SU-DHL-6 (cell line): Measurements from ENCODE around the gene ANAPC4.

Experiments
- H2AFZ ChIP-seq: fragments of 200-600 bp; sonication (generic); 2 replicates; pipeline ENCODE4 v1.6.1; 2014; ENCODE audit warnings: low read depth, mild to moderate bottlenecking, moderate library complexity, mixed read lengths, antibody characterized with exemption, low read length; ENCODE audit not compliant: severe bottlenecking
- H3F3A ChIP-seq: fragments of 200-600 bp; shearing (Covaris generic); 2 replicates; pipeline ENCODE4 v1.6.0; 2016; ENCODE audit warnings: antibody characterized with exemption, mild to moderate bottlenecking; ENCODE audit not compliant: insufficient read depth
- H3K27ac ChIP-seq: fragments of 200-600 bp; sonication (generic); 2 replicates; pipeline ENCODE4 v1.5.1; 2016; ENCODE audit warnings: low read depth, mild to moderate bottlenecking, low read length, moderate library complexity, mixed read lengths
- H3K27me3 ChIP-seq: fragments of 200-600 bp; sonication (generic), shearing (Covaris generic); 2 replicates; pipeline ENCODE4 v1.6.0; 2014; ENCODE audit warnings: mild to moderate bottlenecking, low read length
- H3K36me3 ChIP-seq: fragments of 200-600 bp; sonication (generic); 2 replicates; pipeline ENCODE4 v1.6.1; 2014; ENCODE audit warnings: mild to moderate bottlenecking, low read length, mixed read lengths
- H3K4me2 ChIP-seq: fragments of 300-600, 200-600 bp; shearing (Covaris generic), sonication (generic); 2 replicates; pipeline ENCODE4 v1.6.0; 2014; ENCODE audit warnings: low read length, low read depth, mild to moderate bottlenecking; ENCODE audit not compliant: poor library complexity, severe bottlenecking
- H3K4me3 ChIP-seq: fragments of 200-600 bp; sonication (generic); 2 replicates; pipeline ENCODE4 v1.5.1; 2014; ENCODE audit warnings: antibody characterized with exemption, low read length, mild to moderate bottlenecking, mixed read lengths; ENCODE audit not compliant: insufficient read depth, poor library complexity, severe bottlenecking
- H3K79me2 ChIP-seq: fragments of 200-600 bp; sonication (generic); 2 replicates; pipeline ENCODE4 v1.6.1; 2014; ENCODE audit warnings: mild to moderate bottlenecking, low read length, moderate library complexity; ENCODE audit not compliant: insufficient read depth
- H3K9ac ChIP-seq: fragments of 200-600 bp; sonication (generic); 2 replicates; pipeline ENCODE4 v1.7.0; 2014; ENCODE audit warnings: mild to moderate bottlenecking, low read length
- H3K9me2 ChIP-seq: fragments of 200-600 bp; sonication (generic); replicated peaks from 2 replicates; pipeline ENCODE4 v1.6.1; 2014; ENCODE audit warnings: low read length; ENCODE audit not compliant: insufficient read depth
- H3K9me3 ChIP-seq: fragments of 200-600 bp; sonication (generic); 2 replicates; pipeline ENCODE4 v1.6.1; 2014; ENCODE audit warnings: low read length, mixed read lengths; ENCODE audit not compliant: insufficient read depth
- H4K20me1 ChIP-seq: fragments of 200-600 bp; sonication (generic); 2 replicates; pipeline ENCODE4 v1.6.1; 2014; ENCODE audit warnings: low read depth, mild to moderate bottlenecking, antibody characterized with exemption, low read length, moderate library complexity, mixed read lengths
- CTCF ChIP-seq: fragments of 200-600 bp; sonication (generic); IDR thresholded peaks from one replicate; pipeline ENCODE4 v1.5.1; 2017; ENCODE audit warnings: antibody characterized with exemption, mild to moderate bottlenecking, low read length, moderate library complexity; ENCODE audit not compliant: insufficient read depth, poor library complexity, severe bottlenecking
- EZH2phosphoT487 ChIP-seq: fragments of 200-600 bp; sonication (generic), shearing (Covaris generic); conservative IDR thresholded peaks from 2 replicates; pipeline ENCODE4 v1.6.1; 2018; ENCODE audit warnings: mild to moderate bottlenecking, antibody characterized with exemption, low read length, moderate library complexity, mixed read lengths

Gene ANAPC4

GRCh38 chr4:25330905-25331808 lies 45.9 kb upstream of the ANAPC4 start:
- Histone ChIP-seq H3K36me3 (peaks cover 3% of the 10 kb centered on the region; the same call in 1 of the 2 replicates), H3K9ac (no peak overlapping the region), H2AFZ (no peak overlapping the region), H3K79me2 (peaks cover 6% of the 10 kb centered on the region; the same call in 1 of the 2 replicates), H3K27me3 (no peaks in the 10 kb centered on the region), H3K4me3 (no peak overlapping the region), H3K9me2 (no peaks in the 10 kb centered on the region), H3K4me2 (no peak overlapping the region), H3K9me3 (no peaks in the 10 kb centered on the region), H4K20me1 (no peaks in the 10 kb centered on the region), H3F3A (no peaks in the 10 kb centered on the region), H3K27ac (no peak overlapping the region)
- TF ChIP-seq CTCF: no peak
- TF ChIP-seq EZH2phosphoT487: no peak

GRCh38 chr4:25343671-25344070 lies 33.4 kb upstream of the ANAPC4 start:
- H4K20me1 ChIP-seq: no peaks in the 10 kb centered on the region
- no peaks in the 10 kb centered on the region for H3K9me2 ChIP-seq
- H3K36me3 ChIP-seq: no peaks in the 10 kb centered on the region; the same call in 1 of the 2 replicates
- no peaks in the 10 kb centered on the region for H3K9me3 ChIP-seq
- H3K9ac ChIP-seq: no peak overlapping the region
- no peak overlapping the region for H3K27ac ChIP-seq
- no peaks in the 10 kb centered on the region for H3K27me3 ChIP-seq
- no peak overlapping the region for H3K4me3 ChIP-seq
- H3K4me2 ChIP-seq: no peak overlapping the region
- H3K79me2 ChIP-seq: no peaks in the 10 kb centered on the region
- H2AFZ ChIP-seq: no peak overlapping the region
- no peak for TF ChIP-seq EZH2phosphoT487
- no peak for TF ChIP-seq CTCF
- H3F3A ChIP-seq: no peaks in the 10 kb centered on the region

GRCh38 chr4:25345744-25346143 lies 31.3 kb upstream of the ANAPC4 start:
- Histone ChIP-seq H3K9me2 (no peaks in the 10 kb centered on the region), H3K4me2 (no peak overlapping the region), H3F3A (no peaks in the 10 kb centered on the region), H3K36me3 (no peaks in the 10 kb centered on the region; the same call in 1 of the 2 replicates), H2AFZ (no peak overlapping the region), H3K79me2 (no peaks in the 10 kb centered on the region), H3K27ac (no peak overlapping the region), H3K9ac (no peak overlapping the region), H3K9me3 (no peaks in the 10 kb centered on the region), H3K27me3 (no peaks in the 10 kb centered on the region), H4K20me1 (no peaks in the 10 kb centered on the region), H3K4me3 (no peak overlapping the region)
- TF ChIP-seq EZH2phosphoT487: no peak
- no peak for TF ChIP-seq CTCF
